ENCODE data around the gene CSTB. TPM values are rescaled to one million over a fixed set of nuclear protein-coding genes. Genes with fewer than 3 reads are reported as not detected.

Gene CSTB
- total and polyA plus RNA-seq, 2 of the 8 experiments (the other 6 are each of a cell fraction or from before 2014, with no cell fraction given), result 53.8 to 64.1 TPM

DNA sequence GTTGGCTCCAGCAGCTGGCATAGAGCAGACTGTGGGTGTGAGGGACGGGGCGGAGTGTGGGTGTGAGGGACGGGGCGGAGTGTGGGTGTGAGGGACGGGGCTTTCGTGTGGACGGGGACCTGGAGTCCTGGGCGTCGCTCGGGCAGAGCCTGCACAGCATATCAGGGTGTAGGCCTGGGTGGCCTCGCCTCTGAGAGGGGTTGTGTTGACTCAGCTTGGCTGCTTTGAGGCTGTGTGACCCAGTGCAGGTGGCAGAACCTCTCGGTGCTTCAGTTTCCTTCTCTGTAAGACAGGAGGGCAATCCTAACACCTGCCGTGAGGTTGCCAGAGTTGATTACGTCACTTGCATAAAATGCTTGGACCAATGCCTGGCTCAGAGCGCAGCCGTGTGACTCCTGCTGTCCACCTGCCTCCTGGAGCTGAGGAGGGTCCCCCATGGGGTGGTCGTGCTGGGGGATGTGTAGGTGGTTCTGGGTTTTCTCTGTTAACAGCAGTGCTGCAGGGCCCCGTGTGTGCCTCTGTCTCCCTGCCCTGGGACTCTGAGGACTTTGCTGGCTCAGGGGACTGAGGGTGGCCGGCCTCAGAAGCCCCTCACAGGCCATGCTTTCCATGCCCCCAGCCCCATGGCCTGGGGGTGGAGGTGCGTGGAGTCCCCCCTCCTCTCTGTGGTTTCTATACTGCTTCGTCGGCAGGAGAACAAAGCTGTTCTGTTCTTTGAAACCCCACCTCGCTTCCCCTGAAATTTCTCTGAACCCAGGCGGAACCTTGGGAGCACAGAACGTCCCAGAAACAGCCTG lies 41.8 kb downstream of the CSTB start (continued):
- TF ChIP-seq CHD7 (IDR thresholded peaks at IDR 0.05; ENCODE audit: insufficient replicate concordance, low read length), result no peak
